Uterus (tissue), 4 donors: Measurements from ENCODE around the gene FN1. TPM values are rescaled to one million over a fixed set of nuclear protein-coding genes. Genes with fewer than 3 reads are reported as not detected.

ENCODE experiments used
- DNase-seq, 2 donors: peaks; one replicate each; pipeline ENCODE4 v3.0.0-alpha.2; 2019 to 2020
- H3K27ac ChIP-seq, 2 donors: fragments of 200-600 bp; sonication (generic); 1 replicate in 1 of 2; 2 replicates in 1 of 2; pipeline ENCODE4 v1.5.1; 2016 to 2018
- H3K27me3 ChIP-seq, 2 donors: fragments of 200-600 bp; sonication (generic); one replicate each; pipeline ENCODE4 v1.5.1; 2018 to 2019; ENCODE audit warnings: control low read depth in 1 of 2
- H3K36me3 ChIP-seq, 2 donors: fragments of 200-600 bp; sonication (generic); one replicate each; pipeline ENCODE4 v1.5.1; 2019; ENCODE audit warnings: control low read depth in 1 of 2
- H3K4me1 ChIP-seq, 2 donors: fragments of 200-600 bp; sonication (generic); one replicate each; pipeline ENCODE4 v1.5.1; 2018 to 2019; ENCODE audit warnings: control low read depth in 1 of 2
- H3K4me3 ChIP-seq, 2 donors: fragments of 200-600 bp; sonication (generic); 1 replicate in 1 of 2; 2 replicates in 1 of 2; pipeline ENCODE4 v1.5.1; 2018 to 2019; ENCODE audit warnings: mild to moderate bottlenecking in 1 of 2
- H3K9me3 ChIP-seq, 2 donors: fragments of 200-600 bp; sonication (generic); one replicate each; pipeline ENCODE4 v1.5.1; 2019; ENCODE audit warnings: control low read depth in 1 of 2
- CTCF ChIP-seq, 4 experiments: fragments of 200-600 bp in 2 of 4; fragments of 450-650 bp in 2 of 4; sonication (generic) in 2 of 4; IDR thresholded peaks; one replicate each; pipeline ENCODE4 v1.5.1; 2016 to 2019; ENCODE audit warnings: antibody characterized with exemption in 4 of 4, mild to moderate bottlenecking in 2 of 4, moderate library complexity in 1 of 4
- POLR2A ChIP-seq, 2 donors: fragments of 450-650 bp; IDR thresholded peaks; one replicate each; pipeline ENCODE4 v1.6.1; 2016; ENCODE audit warnings: antibody characterized with exemption in 2 of 2, mild to moderate bottlenecking in 1 of 2, moderate library complexity in 1 of 2
- intact Hi-C: fragments of 100-400 bp; cut with DNase I; formaldehyde crosslinking; loops from one replicate; pipeline ENCODE4 v1.15.1; 2023; ENCODE audit warnings: low total_unique reads
- total RNA-seq, 4 donors: library from RNA; depleted of rRNA in 3 of 4; stranded (reverse); fragments of >200 nt in 3 of 4; gene quantifications; one replicate each; pipeline versions ENCODE4 v1.1.0 to v1.2.4, GENCODE V29; 2014 to 2023
- donor health status: DM: yes; HTN: yes; CAD: no.

Gene FN1
- total RNA-seq, 4 donors from 2014 or later: 218 to 1,074 (median 261) TPM

GRCh38 chr2:215422676-215423075, 13.2 kb downstream of the FN1 start:
- Histone ChIP-seq H3K36me3 (no peaks in the 10 kb centered on the region), H3K27me3 (no peaks in the 10 kb centered on the region), H3K9me3 (no peaks in the 10 kb centered on the region), H3K4me3 (no peak overlapping the region), H3K27ac (no peak overlapping the region), H3K4me1 (no peaks in the 10 kb centered on the region)
- TF ChIP-seq POLR2A (IDR thresholded peaks at IDR 0.05) (no peak), CTCF (IDR thresholded peaks at IDR 0.05) (no peak)
- intact Hi-C loops: no loop called here
- DNase-seq: no peak

- no peak for TF ChIP-seq POLR2A (IDR thresholded peaks at IDR 0.05)
- TF ChIP-seq CTCF (IDR thresholded peaks at IDR 0.05): no peak
- H3K4me3 ChIP-seq: no peak overlapping the region
- H3K9me3 ChIP-seq: no peaks in the 10 kb centered on the region
- no peaks in the 10 kb centered on the region for H3K27me3 ChIP-seq
- intact Hi-C loops: no loop called here
- no peaks in the 10 kb centered on the region for H3K4me1 ChIP-seq
- no peak for DNase-seq
- H3K36me3 ChIP-seq: no peaks in the 10 kb centered on the region
- no peak overlapping the region for H3K27ac ChIP-seq
Measured at GRCh38 chr2:215421859-215422461, 13.9 kb downstream of the FN1 start.

GRCh38 chr2:215420471-215420935, 15.4 kb downstream of the FN1 start:
- Histone ChIP-seq H3K36me3 (no peaks in the 10 kb centered on the region), H3K4me1 (no peaks in the 10 kb centered on the region), H3K27ac (no peak overlapping the region), H3K27me3 (no peaks in the 10 kb centered on the region), H3K9me3 (no peaks in the 10 kb centered on the region), H3K4me3 (no peak overlapping the region)
- no peak for DNase-seq
- TF ChIP-seq CTCF (IDR thresholded peaks at IDR 0.05) (no peak), POLR2A (IDR thresholded peaks at IDR 0.05) (no peak)
- intact Hi-C loops: no loop called here

- TF ChIP-seq POLR2A (IDR thresholded peaks at IDR 0.05): no peak
- no peak for TF ChIP-seq CTCF (IDR thresholded peaks at IDR 0.05)
- H3K27me3 ChIP-seq: no peaks in the 10 kb centered on the region
- no peak overlapping the region for H3K4me3 ChIP-seq
- no peak for DNase-seq
- intact Hi-C loops: no loop called here
- H3K4me1 ChIP-seq: no peaks in the 10 kb centered on the region
- no peaks in the 10 kb centered on the region for H3K36me3 ChIP-seq
- H3K9me3 ChIP-seq: no peaks in the 10 kb centered on the region
- H3K27ac ChIP-seq: no peak overlapping the region
Measured at GRCh38 chr2:215419769-215420470, 15.9 kb downstream of the FN1 start.

GRCh38 chr2:215419113-215419512, 16.8 kb downstream of the FN1 start:
- TF ChIP-seq CTCF (IDR thresholded peaks at IDR 0.05) (no peak), POLR2A (IDR thresholded peaks at IDR 0.05) (no peak)
- no peak overlapping the region for H3K4me3 ChIP-seq
- no peaks in the 10 kb centered on the region for H3K4me1 ChIP-seq
- intact Hi-C loops: no loop called here
- no peak overlapping the region for H3K27ac ChIP-seq
- H3K9me3 ChIP-seq: no peaks in the 10 kb centered on the region
- no peak for DNase-seq
- H3K36me3 ChIP-seq: no peaks in the 10 kb centered on the region
- no peaks in the 10 kb centered on the region for H3K27me3 ChIP-seq
